ENCODE results near the gene AUTS2. TPM values are rescaled to one million over a fixed set of nuclear protein-coding genes. Genes with fewer than 3 reads are reported as not detected.

The AUTS2 gene
- total RNA-seq, 1 experiment from 2014 or later = 50.0 TPM

- H3K9me3 Mint-ChIP-seq = no peaks in the 10 kb centered on the region
- H3K4me1 Mint-ChIP-seq = no peaks in the 10 kb centered on the region
- CTCF ChIA-PET = no interaction called here
- no peak overlapping the region for H3K27ac Mint-ChIP-seq
- DNase-seq (ENCODE audit: low spot score) (no peak), ATAC-seq (no peak)
- H3K27me3 Mint-ChIP-seq (ENCODE audit: low read depth) = no peaks in the 10 kb centered on the region
- TF ChIP-seq KAT7 (CRISPR knock-in tag; IDR thresholded peaks at IDR 0.05; ENCODE audit: borderline replicate concordance) = no peak
- TF ChIP-seq, protein P1, sequence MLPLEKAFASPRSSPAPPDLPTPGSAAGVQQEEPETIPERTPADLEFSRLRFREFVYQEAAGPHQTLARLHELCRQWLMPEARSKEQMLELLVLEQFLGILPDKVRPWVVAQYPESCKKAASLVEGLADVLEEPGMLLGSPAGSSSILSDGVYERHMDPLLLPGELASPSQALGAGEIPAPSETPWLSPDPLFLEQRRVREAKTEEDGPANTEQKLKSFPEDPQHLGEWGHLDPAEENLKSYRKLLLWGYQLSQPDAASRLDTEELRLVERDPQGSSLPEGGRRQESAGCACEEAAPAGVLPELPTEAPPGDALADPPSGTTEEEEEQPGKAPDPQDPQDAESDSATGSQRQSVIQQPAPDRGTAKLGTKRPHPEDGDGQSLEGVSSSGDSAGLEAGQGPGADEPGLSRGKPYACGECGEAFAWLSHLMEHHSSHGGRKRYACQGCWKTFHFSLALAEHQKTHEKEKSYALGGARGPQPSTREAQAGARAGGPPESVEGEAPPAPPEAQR (CRISPR knock-in tag; IDR thresholded peaks at IDR 0.05) = no peak
- TF ChIP-seq CTCF (IDR thresholded peaks at IDR 0.05) = no peak
- no peak for TF ChIP-seq GABPB1 (CRISPR knock-in tag; IDR thresholded peaks at IDR 0.05)
- no peak overlapping the region for H3K4me3 Mint-ChIP-seq
- H3K36me3 Mint-ChIP-seq = no peaks in the 10 kb centered on the region
- POLR2A ChIA-PET = interaction anchor here (0.6 kb wide), 1 partner anchor 652 kb away, joined by 4 read pairs; no protein-coding TSS in a partner anchor
Observed at GRCh38 chr7:69919426-69920111, 321.3 kb downstream of the AUTS2 start.

DNA sequence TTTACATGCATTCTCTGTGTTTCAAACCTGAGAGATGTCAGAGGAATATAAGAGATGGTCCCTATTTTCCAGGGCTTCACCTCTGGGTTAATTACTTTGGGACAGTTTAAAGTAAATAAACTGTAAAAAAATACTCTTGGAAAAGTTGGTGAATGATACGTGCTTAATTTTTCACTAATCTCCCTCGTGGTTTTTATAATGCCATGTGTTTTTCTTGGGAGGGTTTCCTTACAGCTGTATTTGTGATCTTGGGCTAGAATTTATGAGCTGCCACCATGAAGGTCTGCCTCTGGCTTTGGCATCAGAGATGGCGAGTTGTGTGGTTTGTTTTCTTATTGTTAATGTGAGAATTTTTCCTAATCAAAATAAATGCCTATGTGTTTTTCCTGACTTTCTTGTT lies 322.5 kb downstream of the AUTS2 start:
- DNase-seq (ENCODE audit: low spot score) (no peak), ATAC-seq (no peak)
- H3K4me3 Mint-ChIP-seq = no peak overlapping the region
- H3K4me1 Mint-ChIP-seq = no peaks in the 10 kb centered on the region
- POLR2A ChIA-PET = no interaction called here
- H3K27me3 Mint-ChIP-seq (ENCODE audit: low read depth) = no peaks in the 10 kb centered on the region
- H3K9me3 Mint-ChIP-seq = no peaks in the 10 kb centered on the region
- CTCF ChIA-PET = no interaction called here
- H3K36me3 Mint-ChIP-seq = no peaks in the 10 kb centered on the region
- H3K27ac Mint-ChIP-seq = no peak overlapping the region
- TF ChIP-seq MYBL2 (CRISPR knock-in tag; IDR thresholded peaks at IDR 0.05) (no peak), MXD4 (CRISPR knock-in tag; IDR thresholded peaks at IDR 0.05; ENCODE audit: borderline replicate concordance) (no peak), ZNF281 (CRISPR knock-in tag; IDR thresholded peaks at IDR 0.05) (no peak), HMGXB4 (CRISPR knock-in tag; IDR thresholded peaks at IDR 0.05) (no peak), ZNF219 (CRISPR knock-in tag; IDR thresholded peaks at IDR 0.05; ENCODE audit: borderline replicate concordance) (no peak), FOXJ3 (CRISPR knock-in tag; IDR thresholded peaks at IDR 0.05; ENCODE audit: borderline replicate concordance) (no peak), KAT7 (CRISPR knock-in tag; IDR thresholded peaks at IDR 0.05; ENCODE audit: borderline replicate concordance) (no peak), CREB1 (CRISPR knock-in tag; IDR thresholded peaks at IDR 0.05) (no peak), NR3C1 (CRISPR knock-in tag; conservative IDR thresholded peaks at IDR 0.05; ENCODE audit: low read depth) (no peak), ZNF396 (CRISPR knock-in tag; IDR thresholded peaks at IDR 0.05; ENCODE audit: borderline replicate concordance) (no peak)
- TF ChIP-seq, protein P2, sequence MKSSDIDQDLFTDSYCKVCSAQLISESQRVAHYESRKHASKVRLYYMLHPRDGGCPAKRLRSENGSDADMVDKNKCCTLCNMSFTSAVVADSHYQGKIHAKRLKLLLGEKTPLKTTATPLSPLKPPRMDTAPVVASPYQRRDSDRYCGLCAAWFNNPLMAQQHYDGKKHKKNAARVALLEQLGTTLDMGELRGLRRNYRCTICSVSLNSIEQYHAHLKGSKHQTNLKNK (CRISPR knock-in tag; IDR thresholded peaks at IDR 0.05) = no peak
- TF ChIP-seq, protein P3, sequence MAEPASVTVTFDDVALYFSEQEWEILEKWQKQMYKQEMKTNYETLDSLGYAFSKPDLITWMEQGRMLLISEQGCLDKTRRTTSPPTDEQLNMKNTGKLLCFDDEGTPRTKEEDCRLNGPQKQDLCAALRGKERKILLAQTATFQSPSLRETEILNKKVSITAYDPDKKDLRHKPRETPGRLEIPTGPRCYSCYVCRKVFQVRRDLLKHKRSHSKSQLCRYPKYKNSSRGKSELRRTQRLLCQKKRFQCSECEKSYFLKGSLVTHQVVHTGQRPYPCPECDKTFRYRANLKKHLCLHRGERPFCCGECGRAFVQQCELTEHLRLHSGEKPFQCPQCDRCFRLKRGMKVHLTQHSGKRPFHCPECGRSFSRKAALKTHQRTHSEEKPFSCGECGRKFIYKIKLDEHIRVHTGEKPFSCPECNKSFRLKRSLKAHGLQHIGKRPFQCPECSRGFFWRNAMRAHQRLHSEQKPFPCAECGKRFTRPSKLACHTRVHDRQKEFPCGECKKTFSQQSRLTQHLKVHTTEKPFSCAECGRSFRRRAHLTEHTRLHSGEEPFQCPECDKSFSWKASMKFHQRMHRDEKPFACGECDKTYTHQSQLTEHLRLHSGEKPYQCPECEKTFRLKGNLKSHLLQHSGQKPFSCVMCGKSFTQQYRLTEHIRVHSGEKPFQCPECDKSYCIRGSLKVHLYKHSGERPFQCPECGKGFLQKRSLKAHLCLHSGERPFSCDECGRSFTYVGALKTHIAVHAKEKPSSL (CRISPR knock-in tag; conservative IDR thresholded peaks at IDR 0.05) = no peak
- TF ChIP-seq, protein P4, sequence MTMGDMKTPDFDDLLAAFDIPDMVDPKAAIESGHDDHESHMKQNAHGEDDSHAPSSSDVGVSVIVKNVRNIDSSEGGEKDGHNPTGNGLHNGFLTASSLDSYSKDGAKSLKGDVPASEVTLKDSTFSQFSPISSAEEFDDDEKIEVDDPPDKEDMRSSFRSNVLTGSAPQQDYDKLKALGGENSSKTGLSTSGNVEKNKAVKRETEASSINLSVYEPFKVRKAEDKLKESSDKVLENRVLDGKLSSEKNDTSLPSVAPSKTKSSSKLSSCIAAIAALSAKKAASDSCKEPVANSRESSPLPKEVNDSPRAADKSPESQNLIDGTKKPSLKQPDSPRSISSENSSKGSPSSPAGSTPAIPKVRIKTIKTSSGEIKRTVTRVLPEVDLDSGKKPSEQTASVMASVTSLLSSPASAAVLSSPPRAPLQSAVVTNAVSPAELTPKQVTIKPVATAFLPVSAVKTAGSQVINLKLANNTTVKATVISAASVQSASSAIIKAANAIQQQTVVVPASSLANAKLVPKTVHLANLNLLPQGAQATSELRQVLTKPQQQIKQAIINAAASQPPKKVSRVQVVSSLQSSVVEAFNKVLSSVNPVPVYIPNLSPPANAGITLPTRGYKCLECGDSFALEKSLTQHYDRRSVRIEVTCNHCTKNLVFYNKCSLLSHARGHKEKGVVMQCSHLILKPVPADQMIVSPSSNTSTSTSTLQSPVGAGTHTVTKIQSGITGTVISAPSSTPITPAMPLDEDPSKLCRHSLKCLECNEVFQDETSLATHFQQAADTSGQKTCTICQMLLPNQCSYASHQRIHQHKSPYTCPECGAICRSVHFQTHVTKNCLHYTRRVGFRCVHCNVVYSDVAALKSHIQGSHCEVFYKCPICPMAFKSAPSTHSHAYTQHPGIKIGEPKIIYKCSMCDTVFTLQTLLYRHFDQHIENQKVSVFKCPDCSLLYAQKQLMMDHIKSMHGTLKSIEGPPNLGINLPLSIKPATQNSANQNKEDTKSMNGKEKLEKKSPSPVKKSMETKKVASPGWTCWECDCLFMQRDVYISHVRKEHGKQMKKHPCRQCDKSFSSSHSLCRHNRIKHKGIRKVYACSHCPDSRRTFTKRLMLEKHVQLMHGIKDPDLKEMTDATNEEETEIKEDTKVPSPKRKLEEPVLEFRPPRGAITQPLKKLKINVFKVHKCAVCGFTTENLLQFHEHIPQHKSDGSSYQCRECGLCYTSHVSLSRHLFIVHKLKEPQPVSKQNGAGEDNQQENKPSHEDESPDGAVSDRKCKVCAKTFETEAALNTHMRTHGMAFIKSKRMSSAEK (CRISPR knock-in tag; IDR thresholded peaks at IDR 0.05; ENCODE audit: borderline replicate concordance) = no peak
- TF ChIP-seq, protein P5, sequence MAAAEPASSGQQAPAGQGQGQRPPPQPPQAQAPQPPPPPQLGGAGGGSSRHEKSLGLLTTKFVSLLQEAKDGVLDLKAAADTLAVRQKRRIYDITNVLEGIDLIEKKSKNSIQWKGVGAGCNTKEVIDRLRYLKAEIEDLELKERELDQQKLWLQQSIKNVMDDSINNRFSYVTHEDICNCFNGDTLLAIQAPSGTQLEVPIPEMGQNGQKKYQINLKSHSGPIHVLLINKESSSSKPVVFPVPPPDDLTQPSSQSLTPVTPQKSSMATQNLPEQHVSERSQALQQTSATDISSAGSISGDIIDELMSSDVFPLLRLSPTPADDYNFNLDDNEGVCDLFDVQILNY (CRISPR knock-in tag; IDR thresholded peaks at IDR 0.05) = no peak
